HepG2 (cell line): ENCODE data around the gene TNNT1. TPM values are rescaled to one million over a fixed set of nuclear protein-coding genes. Genes with fewer than 3 reads are reported as not detected.
A peak's percentile ranks its signal among the peaks of the same experiment; 100 is the strongest.

ENCODE experiments used
- ATAC-seq: fragments of 200-7000 bp; cut with Tn5 transposase; 3 replicates; pipeline ENCODE4 v1.9.1; 2020; ENCODE audit warnings: mild to moderate bottlenecking, moderate library complexity
- BruUV-seq: library from RNA; stranded (reverse); fragments of 400-500 nt; replicated peaks from 2 replicates; lab custom pipeline; 2021; lab: Mats Ljungman, UMichigan
- CTCF ChIA-PET: fragments of 300-600 bp; formaldehyde crosslinking; extraction: SDS; loops from one replicate; lab custom pipeline; 2021; ENCODE audit warnings: low total read pairs, inconsistent platforms, low intra/inter-chr PET ratio; lab: Yijun Ruan, JAX
- POLR2A ChIA-PET: fragments of 350-600 bp; sonication (Branson Sonifier 250); formaldehyde crosslinking; loops from one replicate; lab custom pipeline; 2020; ENCODE audit warnings: antibody characterized with exemption, inconsistent platforms; lab: Yijun Ruan, JAX
- DNase-seq: peaks from one replicate; pipeline ENCODE4 v3.0.0-alpha.2; 2015; ENCODE audit warnings: low spot score
- FAIRE-seq: peaks from 3 replicates; lab custom pipeline; 2011; peaks lifted over from hg19 to GRCh38; lab: Jason Lieb, UNC
- H2AFZ ChIP-seq: one replicate; pipeline ENCODE4 v1.6.1; 2011; ENCODE audit warnings: low read length, inconsistent platforms
- H3K27ac ChIP-seq: fragments of 300-600 bp; 3 replicates; pipeline ENCODE4 v1.8.0; 2011; ENCODE audit warnings: mixed run types, mild to moderate bottlenecking, mixed read lengths, low read length, inconsistent platforms; ENCODE audit not compliant: insufficient read depth; ENCODE audit errors: extremely low read length
- H3K27me3 ChIP-seq, 2 experiments: fragments of 200-600 bp in 1 of 2; 2 replicates in 1 of 2; 3 replicates in 1 of 2; pipeline versions ENCODE4 v1.6.0 to v1.8.0; 2011; ENCODE audit warnings: low read length in 2 of 2, mild to moderate bottlenecking in 2 of 2, moderate library complexity in 2 of 2, inconsistent platforms in 1 of 2; ENCODE audit not compliant: insufficient read depth in 2 of 2, control insufficient read depth in 1 of 2
- H3K36me3 ChIP-seq, 2 experiments: fragments of 200-600 bp in 1 of 2; replicated peaks in 1 of 2; 2 replicates in 1 of 2; 3 replicates in 1 of 2; pipeline versions ENCODE4 v1.5.1 to v1.8.0; 2011; ENCODE audit warnings: low read length in 2 of 2, inconsistent platforms in 1 of 2; ENCODE audit not compliant: insufficient read depth in 2 of 2, control insufficient read depth in 1 of 2
- H3K4me1 ChIP-seq: 2 replicates; pipeline ENCODE4 v1.5.1; 2012; ENCODE audit warnings: low read length, inconsistent platforms; ENCODE audit not compliant: insufficient read depth
- H3K4me2 ChIP-seq: 2 replicates; pipeline ENCODE4 v1.6.0; 2011; ENCODE audit warnings: low read depth, low read length, inconsistent platforms
- H3K4me3 ChIP-seq, 3 experiments: fragments of 200-600 bp in 1 of 3; sonication (generic), shearing (Covaris generic) in 1 of 3; replicated peaks in 1 of 3; 2 replicates each; pipeline ENCODE4 v1.5.1; 2011 to 2016; ENCODE audit warnings: low read length in 3 of 3, inconsistent platforms in 2 of 3, low read depth in 2 of 3, mild to moderate bottlenecking in 2 of 3, control low read depth in 1 of 3, mixed read lengths in 1 of 3; ENCODE audit not compliant: insufficient read depth in 1 of 3
- H3K79me2 ChIP-seq: one replicate; pipeline ENCODE4 v1.6.1; 2011; ENCODE audit warnings: low read length, inconsistent platforms; ENCODE audit not compliant: insufficient read depth
- H3K9ac ChIP-seq: 2 replicates; pipeline ENCODE4 v1.6.0; 2011; ENCODE audit warnings: mild to moderate bottlenecking, low read depth, low read length, inconsistent platforms; ENCODE audit not compliant: insufficient read depth
- H3K9me3 ChIP-seq: 2 replicates; pipeline ENCODE4 v1.5.1; 2012; ENCODE audit warnings: mild to moderate bottlenecking, low read length
- H4K20me1 ChIP-seq: 2 replicates; pipeline ENCODE4 v1.6.0; 2011; ENCODE audit warnings: inconsistent platforms, mild to moderate bottlenecking, low read length, moderate library complexity; ENCODE audit not compliant: insufficient read depth
- BHLHE40 ChIP-seq: IDR thresholded peaks from 2 replicates; pipeline ENCODE4 v1.6.1; 2011; ENCODE audit warnings: low read length, improper control_type of control experiment
- HNRNPL ChIP-seq: fragments of 200-400 bp; formaldehyde crosslinking; IDR thresholded peaks from 2 replicates; pipeline ENCODE4 v1.6.1; 2017; ENCODE audit warnings: mild to moderate bottlenecking, low read depth, low read length
- MTA3 ChIP-seq: sonication (generic); formaldehyde crosslinking; IDR thresholded peaks from 2 replicates; pipeline ENCODE4 v1.4.0; 2020; ENCODE audit warnings: missing genetic modification reagents
- NFE2 ChIP-seq: sonication (generic); formaldehyde crosslinking; IDR thresholded peaks from 2 replicates; pipeline ENCODE4 v1.4.0; 2020; ENCODE audit warnings: missing genetic modification reagents
- RFX1 ChIP-seq: fragments of 450-650 bp; IDR thresholded peaks from 2 replicates; pipeline ENCODE4 v1.6.1; 2017
- RFX3 ChIP-seq: IDR thresholded peaks from 2 replicates; pipeline ENCODE4 v1.6.1; 2016; ENCODE audit warnings: missing biosample characterization, missing genetic modification reagents
- ZBTB42 ChIP-seq: sonication (generic); formaldehyde crosslinking; IDR thresholded peaks from 2 replicates; pipeline ENCODE4 v1.5.0; 2020; ENCODE audit warnings: mild to moderate bottlenecking, missing genetic modification reagents
- ZNF431 ChIP-seq: sonication (generic); formaldehyde crosslinking; IDR thresholded peaks from 2 replicates; pipeline ENCODE4 v1.9.0; 2022; ENCODE audit warnings: missing genetic modification reagents, low read depth, mild to moderate bottlenecking, borderline replicate concordance
- ZNF746 ChIP-seq: sonication (generic); formaldehyde crosslinking; IDR thresholded peaks from 2 replicates; pipeline ENCODE4 v1.8.0; 2022; ENCODE audit warnings: mild to moderate bottlenecking, missing genetic modification reagents
- ZNF839 ChIP-seq: sonication (generic); formaldehyde crosslinking; IDR thresholded peaks from 2 replicates; pipeline ENCODE4 v1.4.0; 2020; ENCODE audit warnings: missing genetic modification reagents, mild to moderate bottlenecking, borderline replicate concordance
- WGBS: methylation state at CpG from one replicate; pipeline ENCODE4 v1.1.6; 2017; ENCODE audit warnings: low lambda C conversion rate; 5-methylcytosine and 5-hydroxymethylcytosine counted together
- in situ Hi-C: cut with HindIII; loops from 2 replicates; pipeline ENCODE4 v1.10.0; 2017; ENCODE audit warnings: low pct_unique_long_range_greater_than_20kb; ENCODE audit not compliant: extremely low pct_ligation_motif_present
- intact Hi-C: fragments of 100-400 bp; cut with micrococcal nuclease; formaldehyde crosslinking; loops from one replicate; pipeline ENCODE4 v1.10.0; 2022; ENCODE audit not compliant: unreplicated experiment
- polyA plus RNA-seq, 8 experiments: library from polyadenylated mRNA; depleted of rRNA in 3 of 8; stranded (reverse) in 7 of 8; unstranded in 1 of 8; fragments of >200 nt; fragmentation: Illumina TruSeq in 4 of 8; extraction: Trizol in 4 of 8; gene quantifications; 2 replicates each; pipeline versions ENCODE4 v1.2.1 to v1.2.3, GENCODE V29; 2011 to 2016; ENCODE audit warnings: low read depth in 4 of 8, missing spikeins in 1 of 8, mixed read lengths in 1 of 8; ENCODE audit not compliant: insufficient read depth in 1 of 8
- total RNA-seq, 5 experiments: library from RNA; depleted of rRNA; stranded (reverse); fragments of >200 nt; fragmentation: Illumina TruSeq; extraction: Trizol; gene quantifications; 2 replicates each; pipeline ENCODE4 v1.2.3, GENCODE V29; 2016; ENCODE audit warnings: low read depth in 1 of 5
- TF ChIP-seq, protein P1 (sequence below): sonication (generic); formaldehyde crosslinking; IDR thresholded peaks from 2 replicates; pipeline ENCODE4 v1.5.1; 2020; ENCODE audit warnings: mild to moderate bottlenecking, missing genetic modification reagents
- TF ChIP-seq, protein P2 (sequence below), 2 experiments: sonication (generic) in 1 of 2; formaldehyde crosslinking in 1 of 2; IDR thresholded peaks; 2 replicates each; pipeline versions ENCODE4 v1.4.0 to v1.6.1; 2018 to 2020; ENCODE audit warnings: missing genetic modification reagents in 2 of 2, borderline replicate concordance in 1 of 2, low read depth in 1 of 2, mild to moderate bottlenecking in 1 of 2, missing biosample characterization in 1 of 2

TNNT1 gene
- total and polyA plus RNA-seq, 2 of the 13 experiments (the other 11 are each of a cell fraction or from before 2014, with no cell fraction given), result 1.3 to 2.4 TPM

DNA sequence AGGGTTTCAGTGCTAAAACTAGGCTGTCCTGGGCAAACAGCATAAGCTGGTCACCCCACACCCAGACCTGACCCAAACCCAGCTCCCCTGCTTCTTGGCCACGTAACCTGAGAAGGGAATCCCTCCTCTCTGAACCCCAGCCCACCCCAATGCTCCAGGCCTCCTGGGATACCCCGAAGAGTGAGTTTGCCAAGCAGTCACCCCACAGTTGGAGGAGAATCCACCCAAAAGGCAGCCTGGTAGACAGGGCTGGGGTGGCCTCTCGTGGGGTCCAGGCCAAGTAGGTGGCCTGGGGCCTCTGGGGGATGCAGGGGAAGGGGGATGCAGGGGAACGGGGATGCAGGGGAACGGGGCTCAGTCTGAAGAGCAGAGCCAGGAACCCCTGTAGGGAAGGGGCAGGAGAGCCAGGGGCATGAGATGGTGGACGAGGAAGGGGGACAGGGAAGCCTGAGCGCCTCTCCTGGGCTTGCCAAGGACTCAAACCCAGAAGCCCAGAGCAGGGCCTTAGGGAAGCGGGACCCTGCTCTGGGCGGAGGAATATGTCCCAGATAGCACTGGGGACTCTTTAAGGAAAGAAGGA, 34.4 kb downstream of the TNNT1 start (continued):
- TF ChIP-seq MTA3 (CRISPR knock-in tag) (no peak), NFE2 (no peak), ZNF431 (CRISPR knock-in tag) (no peak)
- TF ChIP-seq, protein P1, sequence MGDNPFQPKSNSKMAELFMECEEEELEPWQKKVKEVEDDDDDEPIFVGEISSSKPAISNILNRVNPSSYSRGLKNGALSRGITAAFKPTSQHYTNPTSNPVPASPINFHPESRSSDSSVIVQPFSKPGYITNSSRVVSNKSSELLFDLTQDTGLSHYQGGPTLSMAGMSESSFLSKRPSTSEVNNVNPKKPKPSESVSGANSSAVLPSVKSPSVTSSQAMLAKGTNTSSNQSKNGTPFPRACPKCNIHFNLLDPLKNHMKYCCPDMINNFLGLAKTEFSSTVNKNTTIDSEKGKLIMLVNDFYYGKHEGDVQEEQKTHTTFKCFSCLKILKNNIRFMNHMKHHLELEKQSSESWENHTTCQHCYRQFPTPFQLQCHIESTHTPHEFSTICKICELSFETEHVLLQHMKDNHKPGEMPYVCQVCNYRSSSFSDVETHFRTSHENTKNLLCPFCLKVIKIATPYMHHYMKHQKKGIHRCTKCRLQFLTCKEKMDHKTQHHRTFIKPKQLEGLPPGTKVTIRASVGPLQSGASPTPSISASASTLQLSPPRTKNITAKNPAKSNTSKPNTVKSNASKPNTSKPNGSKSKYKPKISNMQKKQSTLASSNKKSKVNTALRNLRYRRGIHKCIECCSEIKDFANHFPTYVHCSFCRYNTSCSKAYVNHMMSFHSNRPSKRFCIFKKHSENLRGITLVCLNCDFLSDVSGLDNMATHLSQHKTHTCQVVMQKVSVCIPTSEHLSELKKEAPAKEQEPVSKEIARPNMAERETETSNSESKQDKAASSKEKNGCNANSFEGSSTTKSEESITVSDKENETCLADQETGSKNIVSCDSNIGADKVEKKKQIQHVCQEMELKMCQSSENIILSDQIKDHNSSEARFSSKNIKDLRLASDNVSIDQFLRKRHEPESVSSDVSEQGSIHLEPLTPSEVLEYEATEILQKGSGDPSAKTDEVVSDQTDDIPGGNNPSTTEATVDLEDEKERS (CRISPR knock-in tag), result no peak

DNA sequence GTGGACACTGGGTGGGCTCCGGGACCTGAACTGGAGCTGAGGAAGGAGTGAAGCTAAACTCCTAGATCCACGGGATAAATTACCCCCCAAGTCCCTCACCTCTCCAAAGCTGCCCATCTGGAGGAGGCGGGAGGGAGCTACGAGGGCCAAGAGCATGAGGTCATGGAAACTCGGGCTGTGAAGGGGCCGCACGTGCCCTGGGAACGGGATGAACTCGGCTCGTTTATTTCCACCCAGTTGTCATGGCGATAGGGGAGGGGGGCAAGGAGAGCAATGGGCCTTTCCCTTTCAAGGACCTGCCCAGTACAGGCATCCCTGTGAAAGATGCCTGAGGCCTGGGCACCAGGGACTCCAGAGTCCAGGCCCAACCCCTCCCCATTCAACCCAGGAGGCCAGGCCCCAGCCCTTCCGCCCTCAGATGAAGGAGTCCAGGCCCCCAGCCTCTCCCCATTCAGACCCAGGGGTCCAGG, 35.4 kb downstream of the TNNT1 start:
- H3K36me3 ChIP-seq, result peaks cover 5 to 7% of the 10 kb centered on the region in 2 experiments; a peak in 4 of 5 replicates
- CTCF ChIA-PET, result no interaction called here
- H4K20me1 ChIP-seq, result peaks cover 14% of the 10 kb centered on the region
- H2AFZ ChIP-seq, result no peak overlapping the region
- 63% methylated on average over 11 of the region's 12 CpGs for WGBS
- no peaks in the 10 kb centered on the region for H3K27me3 ChIP-seq
- POLR2A ChIA-PET, result no interaction called here
- no peak overlapping the region for H3K27ac ChIP-seq
- H3K79me2 ChIP-seq, result peaks cover 32% of the 10 kb centered on the region
- no peaks in the 10 kb centered on the region for H3K9me3 ChIP-seq
- 0 out of 2 replicates have a peak overlapping the region, but pooled peaks have one; percentile 29 for H3K9ac ChIP-seq
- peak; percentile 38 for DNase-seq
- intact Hi-C loops (no loop called here), in situ Hi-C loops (no loop called here)
- ATAC-seq, result no peak
- H3K4me3 ChIP-seq, result no peak overlapping the region
- no peak overlapping the region for H3K4me2 ChIP-seq
- H3K4me1 ChIP-seq, result peaks cover 30% of the 10 kb centered on the region
- BruUV-seq, result no TSS peak
- TF ChIP-seq BHLHE40, result peak; percentile 74
- peak; percentile 74 for TF ChIP-seq RFX1
- no peak for TF ChIP-seq ZBTB42 (CRISPR knock-in tag)
- peak; percentile 69 for TF ChIP-seq RFX3 (CRISPR knock-in tag)
- no peak for TF ChIP-seq ZNF746 (CRISPR knock-in tag)
- TF ChIP-seq, protein P2, sequence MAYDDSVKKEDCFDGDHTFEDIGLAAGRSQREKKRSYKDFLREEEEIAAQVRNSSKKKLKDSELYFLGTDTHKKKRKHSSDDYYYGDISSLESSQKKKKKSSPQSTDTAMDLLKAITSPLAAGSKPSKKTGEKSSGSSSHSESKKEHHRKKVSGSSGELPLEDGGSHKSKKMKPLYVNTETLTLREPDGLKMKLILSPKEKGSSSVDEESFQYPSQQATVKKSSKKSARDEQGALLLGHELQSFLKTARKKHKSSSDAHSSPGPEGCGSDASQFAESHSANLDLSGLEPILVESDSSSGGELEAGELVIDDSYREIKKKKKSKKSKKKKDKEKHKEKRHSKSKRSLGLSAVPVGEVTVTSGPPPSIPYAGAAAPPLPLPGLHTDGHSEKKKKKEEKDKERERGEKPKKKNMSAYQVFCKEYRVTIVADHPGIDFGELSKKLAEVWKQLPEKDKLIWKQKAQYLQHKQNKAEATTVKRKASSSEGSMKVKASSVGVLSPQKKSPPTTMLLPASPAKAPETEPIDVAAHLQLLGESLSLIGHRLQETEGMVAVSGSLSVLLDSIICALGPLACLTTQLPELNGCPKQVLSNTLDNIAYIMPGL (CRISPR knock-in tag; IDR thresholded peaks at IDR 0.05; ENCODE audit: borderline replicate concordance in 1 of 2, low read depth in 1 of 2), result no peak
- no peak for TF ChIP-seq ZNF839 (CRISPR knock-in tag)
- TF ChIP-seq HNRNPL, result no peak
- FAIRE-seq, result no peak
